HepG2 (cell line): ENCODE results near the gene EED. TPM values are rescaled to one million over a fixed set of nuclear protein-coding genes. Genes with fewer than 3 reads are reported as not detected.

Source experiments
- CHD4 ChIP-seq: fragments of 200-600 bp; sonication (generic); IDR thresholded peaks from 2 replicates; pipeline ENCODE4 v1.7.0; 2017; ENCODE audit warnings: mild to moderate bottlenecking, low read length, borderline replicate concordance
- CSRNP1 ChIP-seq: sonication (generic); formaldehyde crosslinking; IDR thresholded peaks from 2 replicates; pipeline ENCODE4 v1.8.1; 2023; ENCODE audit warnings: mild to moderate bottlenecking, missing genetic modification reagents
- FOXK1 ChIP-seq: sonication (generic); formaldehyde crosslinking; IDR thresholded peaks from 2 replicates; pipeline ENCODE4 v1.4.0; 2020; ENCODE audit warnings: low read depth, missing genetic modification reagents, borderline replicate concordance
- HMG20A ChIP-seq: IDR thresholded peaks from 2 replicates; pipeline ENCODE4 v1.6.1; 2016; ENCODE audit warnings: borderline replicate concordance
- HMGA1 ChIP-seq: sonication (generic); formaldehyde crosslinking; conservative IDR thresholded peaks from 2 replicates; pipeline ENCODE4 v1.4.0; 2020; ENCODE audit warnings: missing genetic modification reagents
- KLF6 ChIP-seq: IDR thresholded peaks from 2 replicates; pipeline ENCODE4 v1.8.0; 2016; ENCODE audit warnings: missing biosample characterization, missing genetic modification reagents
- NFKBIZ ChIP-seq: IDR thresholded peaks from 2 replicates; pipeline ENCODE4 v1.6.1; 2018; ENCODE audit warnings: missing genetic modification reagents, missing compliant biosample characterization
- PITX1 ChIP-seq: sonication (generic); formaldehyde crosslinking; IDR thresholded peaks from 2 replicates; pipeline ENCODE4 v1.5.1; 2020; ENCODE audit warnings: mild to moderate bottlenecking, missing genetic modification reagents
- POLR2A ChIP-seq, 2 experiments: IDR thresholded peaks; 2 replicates each; pipeline ENCODE4 v1.6.1; 2011; ENCODE audit warnings: low read depth in 2 of 2, low read length in 2 of 2, mild to moderate bottlenecking in 1 of 2, moderate library complexity in 1 of 2; ENCODE audit not compliant: insufficient read depth in 1 of 2
- SIX4 ChIP-seq: sonication (generic); formaldehyde crosslinking; IDR thresholded peaks from 2 replicates; pipeline ENCODE4 v1.4.0; 2020; ENCODE audit warnings: missing genetic modification reagents
- ZNF281 ChIP-seq: sonication (generic); formaldehyde crosslinking; IDR thresholded peaks from 2 replicates; pipeline ENCODE4 v1.4.0; 2020; ENCODE audit warnings: missing genetic modification reagents, borderline replicate concordance
- ZNF501 ChIP-seq: sonication (generic); formaldehyde crosslinking; IDR thresholded peaks from 2 replicates; pipeline ENCODE4 v1.5.1; 2020; ENCODE audit warnings: mild to moderate bottlenecking, moderate library complexity, missing genetic modification reagents
- ZNF644 ChIP-seq: IDR thresholded peaks from 2 replicates; pipeline ENCODE4 v1.6.1; 2016; ENCODE audit warnings: low read depth
- ZNF878 ChIP-seq: sonication (generic); formaldehyde crosslinking; IDR thresholded peaks from 2 replicates; pipeline ENCODE4 v1.8.1; 2023; ENCODE audit warnings: mild to moderate bottlenecking, missing genetic modification reagents, moderate library complexity
- ZSCAN25 ChIP-seq: sonication (generic); formaldehyde crosslinking; IDR thresholded peaks from 2 replicates; pipeline ENCODE4 v1.8.0; 2022; ENCODE audit warnings: mild to moderate bottlenecking, missing genetic modification reagents
- polyA plus RNA-seq, 8 experiments: library from polyadenylated mRNA; depleted of rRNA in 3 of 8; stranded (reverse) in 7 of 8; unstranded in 1 of 8; fragments of >200 nt; fragmentation: Illumina TruSeq in 4 of 8; extraction: Trizol in 4 of 8; gene quantifications; 2 replicates each; pipeline versions ENCODE4 v1.2.1 to v1.2.3, GENCODE V29; 2011 to 2016; ENCODE audit warnings: low read depth in 4 of 8, missing spikeins in 1 of 8, mixed read lengths in 1 of 8; ENCODE audit not compliant: insufficient read depth in 1 of 8
- total RNA-seq, 5 experiments: library from RNA; depleted of rRNA; stranded (reverse); fragments of >200 nt; fragmentation: Illumina TruSeq; extraction: Trizol; gene quantifications; 2 replicates each; pipeline ENCODE4 v1.2.3, GENCODE V29; 2016; ENCODE audit warnings: low read depth in 1 of 5
- TF ChIP-seq, protein P1 (sequence below): sonication (generic); formaldehyde crosslinking; IDR thresholded peaks from 2 replicates; pipeline ENCODE4 v1.8.1; 2023; ENCODE audit warnings: missing genetic modification reagents, inconsistent platforms, borderline replicate concordance

EED gene
- total and polyA plus RNA-seq, 2 of the 13 experiments (the other 11 are each of a cell fraction or from before 2014, with no cell fraction given) = 11.0 to 28.4 TPM

GRCh38 chr11:86205421-86206336, 38.9 kb upstream of the EED start (continued):
- TF ChIP-seq ZNF281 (CRISPR knock-in tag) (no peak), NFKBIZ (no peak), KLF6 (CRISPR knock-in tag) (no peak), PITX1 (CRISPR knock-in tag) (no peak), CHD4 (no peak), HMG20A (CRISPR knock-in tag) (no peak; the same call in 1 of the 2 replicates), HMGA1 (no peak), FOXK1 (CRISPR knock-in tag) (no peak), ZNF878 (CRISPR knock-in tag) (no peak), CSRNP1 (CRISPR knock-in tag) (no peak), ZNF501 (CRISPR knock-in tag) (no peak), ZNF644 (CRISPR knock-in tag) (peak; percentile 27; the same call in 1 of the 2 replicates), SIX4 (CRISPR knock-in tag) (no peak), POLR2A (IDR thresholded peaks at IDR 0.05; ENCODE audit: insufficient read depth in 1 of 2, low read depth in 2 of 2, low read length in 2 of 2) (no peak), ZSCAN25 (CRISPR knock-in tag) (no peak)
- TF ChIP-seq, protein P1, sequence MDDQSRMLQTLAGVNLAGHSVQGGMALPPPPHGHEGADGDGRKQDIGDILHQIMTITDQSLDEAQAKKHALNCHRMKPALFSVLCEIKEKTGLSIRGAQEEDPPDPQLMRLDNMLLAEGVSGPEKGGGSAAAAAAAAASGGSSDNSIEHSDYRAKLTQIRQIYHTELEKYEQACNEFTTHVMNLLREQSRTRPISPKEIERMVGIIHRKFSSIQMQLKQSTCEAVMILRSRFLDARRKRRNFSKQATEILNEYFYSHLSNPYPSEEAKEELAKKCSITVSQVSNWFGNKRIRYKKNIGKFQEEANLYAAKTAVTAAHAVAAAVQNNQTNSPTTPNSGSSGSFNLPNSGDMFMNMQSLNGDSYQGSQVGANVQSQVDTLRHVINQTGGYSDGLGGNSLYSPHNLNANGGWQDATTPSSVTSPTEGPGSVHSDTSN (CRISPR knock-in tag) = no peak
